Measurements from ENCODE around the gene CPZ.

DNA sequence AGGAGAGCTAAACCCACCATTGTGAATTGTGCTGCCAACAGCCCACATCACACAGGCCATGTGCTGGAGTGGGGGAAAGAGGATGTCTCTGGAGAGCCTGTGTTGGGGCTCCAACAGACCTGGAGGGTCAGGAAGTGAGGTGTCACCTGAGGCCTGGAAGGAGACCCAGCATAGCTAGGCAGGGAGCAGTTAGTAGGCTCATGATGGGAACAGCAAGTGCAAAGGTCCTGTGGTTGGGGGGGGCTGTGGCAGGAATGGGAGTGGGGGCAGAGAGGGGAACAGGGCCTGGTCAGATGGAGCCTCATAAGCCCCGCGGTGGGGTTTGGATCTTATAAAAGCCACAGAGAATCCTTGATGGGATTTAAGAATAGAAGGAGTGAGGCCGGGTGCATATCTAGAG is 48.3 kb upstream of the CPZ start:
- TF ChIP-seq FOXM1 (IDR thresholded peaks at IDR 0.05; ENCODE audit: borderline replicate concordance, low read depth) (no peak), NFIC (IDR thresholded peaks at IDR 0.05) (no peak), TAF1 (IDR thresholded peaks at IDR 0.05; ENCODE audit: low read depth) (no peak), RAD21 (IDR thresholded peaks at IDR 0.05; ENCODE audit: low read depth) (no peak), CREB1 (IDR thresholded peaks at IDR 0.05; ENCODE audit: low read depth) (no peak), TEAD4 (IDR thresholded peaks at IDR 0.05) (no peak), ZBTB7A (IDR thresholded peaks at IDR 0.05; ENCODE audit: low read depth) (no peak), YY1 (IDR thresholded peaks at IDR 0.05; ENCODE audit: low read depth) (no peak), REST (IDR thresholded peaks at IDR 0.05; ENCODE audit: low read depth) (no peak)
- TF ChIP-seq, protein P1, sequence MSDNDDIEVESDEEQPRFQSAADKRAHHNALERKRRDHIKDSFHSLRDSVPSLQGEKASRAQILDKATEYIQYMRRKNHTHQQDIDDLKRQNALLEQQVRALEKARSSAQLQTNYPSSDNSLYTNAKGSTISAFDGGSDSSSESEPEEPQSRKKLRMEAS (IDR thresholded peaks at IDR 0.05), result no peak

Measured in Ishikawa (cell line).